HepG2 (cell line): Measurements from ENCODE around the gene ANTXR1. TPM values are rescaled to one million over a fixed set of nuclear protein-coding genes. Genes with fewer than 3 reads are reported as not detected.

ENCODE experiments used
- CTCF ChIP-seq: sonication (generic); formaldehyde crosslinking; IDR thresholded peaks from 2 replicates; pipeline ENCODE4 v1.5.0; 2020; ENCODE audit warnings: mild to moderate bottlenecking, missing genetic modification reagents, moderate library complexity
- DBP ChIP-seq: sonication (generic); formaldehyde crosslinking; IDR thresholded peaks from 2 replicates; pipeline ENCODE4 v1.4.0; 2020; ENCODE audit warnings: missing genetic modification reagents; ENCODE audit errors: not compliant biosample characterization
- DDIT3 ChIP-seq: sonication (generic); formaldehyde crosslinking; IDR thresholded peaks from 2 replicates; pipeline ENCODE4 v1.4.0; 2020; ENCODE audit warnings: mild to moderate bottlenecking, missing genetic modification reagents
- HBP1 ChIP-seq: IDR thresholded peaks from 2 replicates; pipeline ENCODE4 v1.6.1; 2016; ENCODE audit warnings: low read depth, control low read depth
- JDP2 ChIP-seq: sonication (generic); formaldehyde crosslinking; IDR thresholded peaks from 2 replicates; pipeline ENCODE4 v1.8.1; 2022; ENCODE audit warnings: missing genetic modification reagents, borderline replicate concordance
- MEF2D ChIP-seq: sonication (generic); formaldehyde crosslinking; IDR thresholded peaks from 2 replicates; pipeline ENCODE4 v1.5.1; 2020; ENCODE audit warnings: mild to moderate bottlenecking, missing genetic modification reagents
- MTA1 ChIP-seq: sonication (generic); formaldehyde crosslinking; IDR thresholded peaks from 2 replicates; pipeline ENCODE4 v1.4.0; 2020; ENCODE audit warnings: missing genetic modification reagents, mild to moderate bottlenecking, borderline replicate concordance
- MTERF4 ChIP-seq: sonication (generic); formaldehyde crosslinking; IDR thresholded peaks from 2 replicates; pipeline ENCODE4 v1.8.0; 2023; ENCODE audit warnings: mild to moderate bottlenecking, missing genetic modification reagents
- YEATS2 ChIP-seq: sonication (generic); formaldehyde crosslinking; IDR thresholded peaks from 2 replicates; pipeline ENCODE4 v1.4.0; 2020; ENCODE audit warnings: missing genetic modification reagents, borderline replicate concordance
- ZNF142 ChIP-seq: sonication (generic); formaldehyde crosslinking; IDR thresholded peaks from 2 replicates; pipeline ENCODE4 v1.4.0; 2020; ENCODE audit warnings: missing genetic modification reagents
- ZNF550 ChIP-seq: sonication (generic); formaldehyde crosslinking; IDR thresholded peaks from 2 replicates; pipeline ENCODE4 v1.4.0; 2020; ENCODE audit warnings: mild to moderate bottlenecking, missing genetic modification reagents, borderline replicate concordance
- ZNF691 ChIP-seq: sonication (generic); formaldehyde crosslinking; IDR thresholded peaks from 2 replicates; pipeline ENCODE4 v1.4.0; 2020; ENCODE audit warnings: missing genetic modification reagents, low read depth, mild to moderate bottlenecking, borderline replicate concordance
- ZNF776 ChIP-seq: sonication (generic); formaldehyde crosslinking; IDR thresholded peaks from 2 replicates; pipeline ENCODE4 v1.4.0; 2020; ENCODE audit warnings: mild to moderate bottlenecking, missing genetic modification reagents
- ZNF777 ChIP-seq: sonication (generic); formaldehyde crosslinking; IDR thresholded peaks from 2 replicates; pipeline ENCODE4 v1.4.0; 2020; ENCODE audit warnings: missing genetic modification reagents
- polyA plus RNA-seq, 8 experiments: library from polyadenylated mRNA; depleted of rRNA in 3 of 8; stranded (reverse) in 7 of 8; unstranded in 1 of 8; fragments of >200 nt; fragmentation: Illumina TruSeq in 4 of 8; extraction: Trizol in 4 of 8; gene quantifications; 2 replicates each; pipeline versions ENCODE4 v1.2.1 to v1.2.3, GENCODE V29; 2011 to 2016; ENCODE audit warnings: low read depth in 4 of 8, missing spikeins in 1 of 8, mixed read lengths in 1 of 8; ENCODE audit not compliant: insufficient read depth in 1 of 8
- total RNA-seq, 5 experiments: library from RNA; depleted of rRNA; stranded (reverse); fragments of >200 nt; fragmentation: Illumina TruSeq; extraction: Trizol; gene quantifications; 2 replicates each; pipeline ENCODE4 v1.2.3, GENCODE V29; 2016; ENCODE audit warnings: low read depth in 1 of 5

The ANTXR1 gene
- total and polyA plus RNA-seq, 2 of the 13 experiments (the other 11 are each of a cell fraction or from before 2014, with no cell fraction given), result 4.5 to 12.7 TPM

- TF ChIP-seq HBP1 (CRISPR knock-in tag), result peak; percentile 94; the same call in 1 of the 2 replicates
- peak; percentile 72 for TF ChIP-seq ZNF777 (CRISPR knock-in tag)
- TF ChIP-seq DDIT3, result no peak; the same call in 1 of the 2 replicates
- TF ChIP-seq ZNF776, result 0 out of 2 replicates have a peak, but pooled peaks have one; percentile 66
- TF ChIP-seq MTA1 (CRISPR knock-in tag), result peak; percentile 100
- no peak for TF ChIP-seq ZNF550 (CRISPR knock-in tag)
- peak; percentile 94 for TF ChIP-seq YEATS2 (CRISPR knock-in tag)
- no peak; the same call in 1 of the 2 replicates for TF ChIP-seq JDP2 (CRISPR knock-in tag)
- peak; percentile 57 for TF ChIP-seq CTCF (CRISPR knock-in tag)
- peak; percentile 97 for TF ChIP-seq MTERF4 (CRISPR knock-in tag)
- TF ChIP-seq MEF2D (CRISPR knock-in tag), result peak; percentile 98
- TF ChIP-seq ZNF691 (CRISPR knock-in tag), result peak; percentile 98
- peak; percentile 85 for TF ChIP-seq ZNF142
- TF ChIP-seq DBP (CRISPR knock-in tag), result no peak
These were observed 165.0 kb downstream of the ANTXR1 start (continued) for GRCh38 chr2:69177785-69178636.
